Right lobe of liver (tissue), 6 donors: ENCODE measurements around the gene CASQ2. TPM values are rescaled to one million over a fixed set of nuclear protein-coding genes. Genes with fewer than 3 reads are reported as not detected.

Source experiments
- ATAC-seq, 4 donors: fragments of 200-7000 bp; cut with Tn5 transposase; one replicate each; pipeline ENCODE4 v1.9.1; 2020; ENCODE audit warnings: mild to moderate bottlenecking in 4 of 4, moderate library complexity in 4 of 4
- DNase-seq, 3 donors: peaks; one replicate each; pipeline ENCODE4 v3.0.0-alpha.2; 2020
- H3K27ac ChIP-seq, 3 donors: fragments of 200-600 bp; one replicate each; pipeline ENCODE4 v1.8.0; 2022
- H3K27me3 ChIP-seq, 2 donors: fragments of 200-600 bp; one replicate each; pipeline ENCODE4 v1.8.0; 2022
- H3K36me3 ChIP-seq, 4 donors: fragments of 200-600 bp; sonication (generic) in 1 of 4; one replicate each; pipeline versions ENCODE4 v1.5.1 to v1.8.0; 2017 to 2022; ENCODE audit warnings: control low read depth in 1 of 4
- H3K4me1 ChIP-seq, 4 donors: fragments of 200-600 bp; sonication (generic) in 1 of 4; one replicate each; pipeline versions ENCODE4 v1.5.1 to v1.8.0; 2017 to 2022; ENCODE audit warnings: control low read depth in 1 of 4
- H3K4me3 ChIP-seq, 3 donors: fragments of 200-600 bp; one replicate each; pipeline ENCODE4 v1.8.0; 2022
- H3K9me3 ChIP-seq, 4 donors: fragments of 200-600 bp; sonication (generic) in 1 of 4; one replicate each; pipeline versions ENCODE4 v1.5.1 to v1.8.0; 2017 to 2022; ENCODE audit warnings: control low read depth in 1 of 4
- CTCF ChIP-seq, 4 donors: fragments of 200-600 bp in 3 of 4; fragments of 450-650 bp in 1 of 4; IDR thresholded peaks; one replicate each; pipeline versions ENCODE4 v1.5.1 to v1.8.0; 2016 to 2022; ENCODE audit warnings: antibody characterized with exemption in 4 of 4, mild to moderate bottlenecking in 2 of 4
- POLR2A ChIP-seq: fragments of 450-650 bp; IDR thresholded peaks from one replicate; pipeline ENCODE4 v1.6.1; 2017; ENCODE audit warnings: antibody characterized with exemption, mild to moderate bottlenecking
- WGBS: methylation state at CpG from one replicate; pipeline ENCODE4 v1.1.6; 2018; ENCODE audit warnings: low coverage, low lambda C conversion rate; ENCODE audit not compliant: insufficient coverage; ENCODE audit errors: missing lambda C conversion rate; 5-methylcytosine and 5-hydroxymethylcytosine counted together
- intact Hi-C, 2 donors: fragments of 100-400 bp; cut with DNase I; formaldehyde crosslinking; loops; one replicate each; pipeline versions ENCODE4 v1.11.2 to v1.14.1; 2022
- total RNA-seq, 6 experiments: library from RNA; depleted of rRNA in 2 of 6; stranded (reverse); fragments of >200 nt in 2 of 6; fragmentation: NEBNext Ultra II Directional in 3 of 6; extraction: Animal tissue kit (Norgen Biotek cat#: 25700) in 3 of 6; gene quantifications; one replicate each; pipeline versions ENCODE4 v1.1.0 to v1.2.4, GENCODE V29; 2016 to 2023
- donor health status: DM: no; HTN: yes; CAD: no.
- donor health status: DM: no; HTN: no; CAD: no.
- donor health status: DM: no; HTN: no; CAD: no.
- donor health status: DM: no; HTN: yes; CAD: no.
- donor health status: DM: no; HTN: yes; CAD: no.

The CASQ2 gene
- total RNA-seq, 6 experiments from 2014 or later: 0.09 to 0.44 (median 0.21) TPM; not detected in 2

GRCh38 chr1:115650961-115651360 is 117.6 kb downstream of the CASQ2 start:
- H3K36me3 ChIP-seq: peaks cover 0 to 1% (median 0%) of the 10 kb centered on the region in 4 donors
- TF ChIP-seq CTCF (IDR thresholded peaks at IDR 0.05) (no peak), POLR2A (no peak)
- no peaks in the 10 kb centered on the region for H3K9me3 ChIP-seq
- WGBS: 80% methylated on average over 3 of the region's 3 CpGs
- H3K4me3 ChIP-seq: no peak overlapping the region
- H3K27ac ChIP-seq: no peak overlapping the region
- H3K4me1 ChIP-seq: peaks cover 0 to 2% (median 0%) of the 10 kb centered on the region in 4 donors
- no peak for DNase-seq
- H3K27me3 ChIP-seq: no peaks in the 10 kb centered on the region
- intact Hi-C loops: no loop called here
- no peak for ATAC-seq

Other genes starting within 250 kb of the CASQ2 start
- 1 to 10 TPM; 3.3 to 5.1 (median 4.4) TPM for gene VANGL1, start 126.7 kb downstream of the CASQ2 start, total RNA-seq
- not detected for gene NHLH2, start 72.4 kb upstream of the CASQ2 start, total RNA-seq
- gene SLC22A15, start 207.8 kb upstream of the CASQ2 start, total RNA-seq: 1 to 10 TPM in 3 of 6 experiments, under 1 TPM in 3; 0.11 to 6.8 (median 2.3) TPM